Activated CD4-positive, alpha-beta T cell treated with anti-CD3 and anti-CD28 coated beads for 24 hours (primary cell): ENCODE measurements around the gene DIP2C.

Experiments
- DNase-seq, 2 donors: peaks; one replicate each; pipeline ENCODE4 v3.0.0-alpha.2; 2020; ENCODE audit warnings: low read depth in 2 of 2

The DIP2C gene

GRCh38 chr10:625751-626711, 63.4 kb downstream of the DIP2C start:
- no peak for DNase-seq

DNA sequence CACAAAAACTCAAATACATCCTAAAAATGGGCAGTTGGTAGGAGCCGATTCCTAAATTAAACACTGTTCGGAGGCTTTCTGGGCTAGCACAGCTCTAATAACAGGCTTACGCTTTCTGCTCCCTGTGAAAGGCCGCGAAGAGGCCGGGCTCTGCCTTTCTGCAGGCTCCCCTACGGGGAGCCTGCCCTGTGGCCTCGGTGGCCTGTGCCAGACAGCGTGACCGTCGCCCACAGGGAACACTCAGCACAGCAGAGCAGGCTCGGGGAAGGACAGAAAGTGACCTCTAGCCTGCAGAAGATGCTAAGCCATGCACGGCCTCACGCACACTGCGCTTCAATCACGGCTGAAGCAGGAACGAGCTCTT, 64.2 kb downstream of the DIP2C start:
- DNase-seq: no peak

- DNase-seq: no peak
These were observed 64.7 kb downstream of the DIP2C start for GRCh38 chr10:624605-625332.

DNA sequence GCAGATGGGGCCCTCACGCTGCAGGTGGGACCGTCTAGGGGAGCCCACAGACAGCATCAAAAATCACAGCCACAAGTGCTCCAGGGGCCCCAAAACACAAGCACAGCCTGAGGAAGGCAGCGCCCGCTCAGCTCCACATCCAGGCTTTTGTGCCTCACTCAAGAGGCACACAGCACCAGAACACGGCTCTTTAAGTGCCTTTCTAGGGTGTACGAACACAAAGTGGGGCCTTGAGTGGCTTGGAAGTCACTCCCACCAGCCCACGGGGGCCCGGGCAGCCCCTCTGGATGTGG, 65.2 kb downstream of the DIP2C start:
- no peak for DNase-seq

DNA sequence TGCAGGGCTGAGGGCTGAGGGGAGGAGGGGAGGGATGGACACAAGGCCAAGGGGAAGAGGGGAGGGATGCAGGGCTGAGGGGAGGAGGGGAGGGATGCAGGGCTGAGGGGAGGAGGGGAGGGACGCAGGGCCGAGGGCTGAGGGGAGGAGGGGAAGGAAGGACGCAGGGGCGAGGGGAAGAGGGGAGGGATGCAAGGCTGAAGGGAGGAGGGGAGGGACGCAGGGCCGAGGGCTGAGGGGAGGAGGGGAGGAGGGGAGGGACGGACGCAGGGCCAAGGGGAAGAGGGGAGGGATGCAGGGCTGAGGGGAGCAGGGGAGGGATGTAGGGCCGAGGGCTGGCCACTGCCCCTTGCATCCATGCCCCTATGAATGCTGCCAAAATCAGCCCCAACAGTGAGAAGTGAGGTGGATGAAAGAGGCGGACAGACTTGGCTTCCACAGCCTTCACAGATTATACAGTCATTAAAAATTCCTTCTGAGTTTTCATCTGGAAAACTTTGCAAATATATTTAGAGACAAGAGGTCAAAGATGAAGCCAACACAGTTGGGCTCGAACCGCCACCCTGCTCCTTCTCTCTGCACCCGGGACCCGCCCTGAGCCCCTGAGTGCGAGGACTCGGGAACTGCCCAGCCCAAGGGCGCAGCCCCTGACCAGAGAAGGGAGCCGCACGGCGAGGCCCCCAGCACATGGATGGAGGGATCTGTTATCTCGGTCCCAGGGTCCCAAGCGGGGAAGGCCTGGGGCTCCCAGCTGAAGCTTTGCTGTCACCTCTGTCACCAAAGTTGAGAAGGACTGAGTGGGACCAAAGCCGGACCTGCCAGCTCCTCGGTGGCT, 65.8 kb downstream of the DIP2C start:
- DNase-seq: no peak

DNA sequence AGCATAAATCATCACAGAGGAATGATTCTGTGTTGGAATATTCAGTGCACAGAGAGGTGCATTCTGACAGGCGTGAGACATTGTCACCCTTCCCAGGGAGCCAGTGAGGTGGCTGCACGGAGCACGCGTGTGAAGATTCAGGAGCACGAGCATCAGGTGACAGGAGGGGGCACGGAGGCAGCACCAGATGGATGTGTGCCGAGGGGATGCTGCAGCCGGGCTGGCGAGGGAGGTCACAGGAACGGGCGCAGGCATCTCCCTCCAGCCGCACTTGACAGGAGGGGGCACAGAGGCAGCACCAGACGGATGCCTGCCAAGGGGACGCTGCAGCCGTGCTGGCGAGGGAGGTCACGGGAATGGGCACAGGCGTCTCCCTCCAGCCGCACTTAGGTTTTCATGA, 66.5 kb downstream of the DIP2C start:
- DNase-seq: no peak

DNA sequence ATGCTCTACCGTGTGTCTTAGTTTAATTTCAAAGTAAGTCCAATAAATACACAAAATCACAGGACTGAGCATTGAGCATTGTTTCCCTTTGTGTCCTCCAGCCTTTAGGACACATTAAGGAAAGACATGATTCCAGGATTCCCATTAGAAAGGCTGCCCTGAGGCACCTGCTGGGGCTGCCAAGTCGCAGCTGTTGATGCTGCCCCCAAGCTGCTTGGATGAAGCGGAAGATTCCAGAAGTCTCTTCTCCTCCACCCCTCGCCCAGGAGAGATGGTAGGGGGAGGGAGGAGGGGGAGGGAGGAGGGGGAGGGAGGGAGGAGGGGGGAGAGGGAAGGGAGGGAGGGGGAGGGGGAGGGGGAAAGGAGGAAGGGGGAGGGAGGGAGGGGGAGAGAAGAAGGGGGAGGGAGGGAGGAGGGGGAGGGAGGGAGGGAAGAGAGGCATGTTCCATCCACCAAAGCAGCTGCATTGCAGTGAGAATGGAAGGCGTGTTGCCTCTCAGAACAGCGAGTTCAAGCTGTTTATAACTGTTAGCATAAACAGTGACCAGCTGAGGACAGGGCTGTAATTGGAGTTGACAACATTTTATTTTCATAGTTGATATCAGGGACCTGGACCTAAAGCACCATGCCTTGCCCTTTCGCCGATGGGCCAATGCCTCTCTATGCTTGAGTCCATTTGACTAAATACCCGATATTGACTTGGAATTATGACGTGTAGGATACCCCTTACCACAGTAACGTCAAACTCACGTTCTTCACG, 67.3 kb downstream of the DIP2C start:
- DNase-seq: no peak

DNA sequence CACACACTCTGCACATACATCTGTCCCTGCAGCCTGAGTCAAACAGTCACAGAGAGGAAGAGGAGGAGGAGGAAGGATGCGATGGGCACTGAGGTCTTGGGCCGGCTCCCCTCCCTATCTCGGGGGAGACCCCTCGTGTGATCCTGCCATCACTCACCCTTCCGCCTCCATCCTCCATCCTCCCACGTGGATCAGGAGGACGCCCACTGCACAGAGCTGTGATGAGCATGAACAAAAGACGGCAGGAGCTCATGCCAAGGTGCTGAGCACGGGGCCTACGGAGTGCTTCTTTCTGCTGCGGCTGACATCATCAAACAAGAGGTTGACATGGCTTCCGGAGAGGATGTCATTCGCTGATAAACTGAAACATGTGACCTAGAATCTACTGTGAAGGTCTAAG, 68.0 kb downstream of the DIP2C start:
- DNase-seq: no peak

DNA sequence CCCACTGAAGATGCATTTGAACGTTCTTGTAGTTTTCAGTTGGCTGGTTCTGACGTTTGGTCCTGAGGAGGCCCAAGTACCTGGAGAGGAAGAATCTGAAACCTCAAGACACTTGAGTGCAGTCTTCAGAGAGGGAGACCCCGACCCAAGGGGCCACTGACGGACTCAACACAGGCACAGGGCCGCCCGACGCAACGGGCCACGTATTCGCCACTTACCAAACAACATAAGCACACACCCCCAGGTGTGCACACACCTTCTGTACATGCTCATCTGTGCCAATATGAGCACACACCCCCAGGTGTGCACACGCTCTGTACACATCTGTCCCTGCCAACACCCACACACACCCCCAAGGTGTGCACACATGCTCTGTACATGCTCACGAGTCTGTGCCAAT, 68.5 kb downstream of the DIP2C start:
- DNase-seq: no peak

GRCh38 chr10:620417-620816, 69.1 kb downstream of the DIP2C start:
- no peak for DNase-seq

- no peak for DNase-seq
These were observed 69.8 kb downstream of the DIP2C start for GRCh38 chr10:619710-620109.

DNA sequence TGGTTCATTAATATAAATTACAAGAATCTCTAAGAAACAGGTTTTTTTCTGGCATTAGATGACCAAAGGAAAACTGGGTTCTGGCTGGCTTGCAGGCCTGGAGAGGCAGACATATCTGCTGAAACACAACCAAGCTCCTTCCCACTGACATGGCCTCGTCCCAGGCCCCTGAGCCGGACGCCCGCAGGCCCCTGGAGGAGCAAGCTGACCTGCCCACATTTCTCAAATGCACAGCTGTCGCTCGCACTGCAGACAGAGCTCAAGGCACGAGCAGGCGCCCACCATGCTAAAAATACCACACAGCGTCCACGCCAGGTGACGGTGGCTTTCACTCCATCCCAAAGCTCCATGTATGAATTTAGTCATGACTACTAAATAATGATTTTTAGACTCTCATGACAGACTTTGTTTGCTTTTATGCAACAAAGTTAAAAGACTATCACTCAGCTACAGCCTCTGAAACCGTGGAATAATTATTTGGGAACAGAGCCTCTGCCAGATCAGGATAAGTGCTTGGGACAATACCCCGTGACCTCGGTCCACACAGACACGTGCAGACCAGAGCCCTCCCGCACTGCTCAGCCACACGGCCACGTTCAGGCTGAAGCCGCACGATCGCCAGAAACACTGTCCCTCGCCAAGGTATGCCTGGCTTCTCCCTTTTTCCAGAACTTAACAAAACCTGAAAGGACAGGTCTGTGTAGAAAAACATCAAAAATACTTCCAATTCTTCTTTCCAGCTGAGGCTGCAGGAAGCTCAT, 71.1 kb downstream of the DIP2C start:
- no peak for DNase-seq

- DNase-seq: no peak
These were observed 72.0 kb downstream of the DIP2C start for GRCh38 chr10:617471-617870.

- no peak for DNase-seq
These were observed 73.8 kb downstream of the DIP2C start for GRCh38 chr10:615583-616152.

DNA sequence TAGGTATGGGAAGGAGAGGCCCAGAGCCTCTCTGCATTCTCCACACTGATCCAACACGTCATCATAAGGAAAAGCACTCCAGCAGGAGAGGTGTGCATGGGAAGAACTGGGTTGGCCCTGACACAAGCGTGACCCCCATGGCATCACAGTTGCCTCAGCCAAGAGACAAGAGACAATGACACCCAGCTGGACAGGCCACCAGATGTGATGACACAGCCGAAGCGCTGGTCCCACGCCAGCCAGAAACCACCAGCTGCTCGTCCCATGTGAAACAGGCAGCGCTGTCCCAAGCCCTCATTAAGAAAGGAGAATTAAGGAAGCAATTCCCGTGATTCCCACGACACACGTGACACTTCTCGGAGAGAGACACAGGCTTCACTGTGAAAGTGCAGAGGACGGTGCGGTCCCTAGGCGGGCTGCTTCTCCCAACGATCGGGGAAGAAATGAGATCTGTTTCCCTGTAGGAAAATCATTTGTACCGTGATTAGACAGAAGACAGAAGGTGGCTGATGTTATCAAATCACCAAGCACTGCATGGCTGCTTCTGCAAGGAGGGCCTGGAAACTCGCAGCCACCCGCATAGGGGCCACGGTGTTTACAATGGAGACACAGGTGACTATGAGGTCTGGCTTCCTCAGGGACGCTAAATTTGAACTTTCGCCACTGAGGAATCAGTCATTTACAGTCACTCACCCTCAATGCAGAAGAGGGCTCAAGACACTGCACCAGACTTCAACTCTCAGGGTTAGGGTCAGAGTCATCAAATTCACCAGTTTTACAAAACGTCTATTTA, 74.5 kb downstream of the DIP2C start:
- DNase-seq: no peak

GRCh38 chr10:614139-614711, 75.2 kb downstream of the DIP2C start:
- no peak for DNase-seq

- no peak for DNase-seq
These were observed 76.0 kb downstream of the DIP2C start for GRCh38 chr10:613271-614138.

- DNase-seq: no peak
These were observed 76.8 kb downstream of the DIP2C start for GRCh38 chr10:612696-613095.
